Fibroblast of lung (primary cell): Measurements from ENCODE around the gene SFXN1. TPM values are rescaled to one million over a fixed set of nuclear protein-coding genes. Genes with fewer than 3 reads are reported as not detected.

Experiments used
- DNase-seq, 2 donors: peaks; one replicate each; pipeline versions ENCODE4 v3.0.0 to v3.0.0-alpha.2; 2010; ENCODE audit warnings: low read depth in 2 of 2
- H2AFZ ChIP-seq: 2 replicates; pipeline ENCODE4 v1.5.1; 2012; ENCODE audit warnings: low read length, control low read depth, inconsistent platforms
- H3K27ac ChIP-seq: 2 replicates; pipeline ENCODE4 v1.5.1; 2011; ENCODE audit warnings: low read length, control low read depth; ENCODE audit not compliant: insufficient read depth
- H3K27me3 ChIP-seq: 2 replicates; pipeline ENCODE4 v1.5.1; 2011; ENCODE audit warnings: mild to moderate bottlenecking, low read length; ENCODE audit not compliant: control insufficient read depth, insufficient read depth
- H3K36me3 ChIP-seq: 2 replicates; pipeline ENCODE4 v1.5.1; 2011; ENCODE audit warnings: low read length; ENCODE audit not compliant: control insufficient read depth, insufficient read depth
- H3K4me1 ChIP-seq: 2 replicates; pipeline ENCODE4 v1.5.1; 2011; ENCODE audit warnings: low read length; ENCODE audit not compliant: control insufficient read depth, insufficient read depth; ENCODE audit errors: extremely low read depth
- H3K4me2 ChIP-seq: 2 replicates; pipeline ENCODE4 v1.5.1; 2011; ENCODE audit warnings: low read length, control low read depth; ENCODE audit not compliant: insufficient read depth; ENCODE audit errors: extremely low read depth
- H3K4me3 ChIP-seq, 4 experiments: fragments of 200-600 bp in 1 of 4; sonication (generic) in 1 of 4; replicated peaks in 1 of 4; 2 replicates each; pipeline ENCODE4 v1.5.1; 2011 to 2016; ENCODE audit warnings: low read length in 4 of 4, low read depth in 3 of 4, mild to moderate bottlenecking in 3 of 4, control low read depth in 2 of 4, inconsistent platforms in 1 of 4, mixed read lengths in 1 of 4; ENCODE audit not compliant: insufficient read depth in 1 of 4; ENCODE audit errors: control extremely low read depth in 1 of 4
- H3K79me2 ChIP-seq: 2 replicates; pipeline ENCODE4 v1.5.1; 2012; ENCODE audit warnings: mild to moderate bottlenecking, low read length, inconsistent platforms; ENCODE audit not compliant: control insufficient read depth, insufficient read depth
- H3K9ac ChIP-seq: 2 replicates; pipeline ENCODE4 v1.5.1; 2011; ENCODE audit warnings: mild to moderate bottlenecking, low read length, control low read depth; ENCODE audit not compliant: insufficient read depth
- H3K9me3 ChIP-seq: 2 replicates; pipeline ENCODE4 v1.5.1; 2012; ENCODE audit warnings: low read depth, low read length; ENCODE audit not compliant: control insufficient read depth, insufficient read depth
- H4K20me1 ChIP-seq: 2 replicates; pipeline ENCODE4 v1.5.1; 2011; ENCODE audit warnings: low read length; ENCODE audit not compliant: control insufficient read depth, insufficient read depth; ENCODE audit errors: extremely low read depth
- CTCF ChIP-seq, 2 donors: IDR thresholded peaks in 1 of 2; conservative IDR thresholded peaks in 1 of 2; 1 replicate in 1 of 2; 2 replicates in 1 of 2; pipeline ENCODE4 v1.5.1; 2011 to 2012; ENCODE audit warnings: low read length in 2 of 2, control low read depth in 1 of 2, inconsistent platforms in 1 of 2, low read depth in 1 of 2, mild to moderate bottlenecking in 1 of 2
- EZH2 ChIP-seq: IDR thresholded peaks from 2 replicates; pipeline ENCODE4 v1.5.1; 2012; ENCODE audit warnings: low read length, control low read depth, mild to moderate bottlenecking; ENCODE audit errors: missing control alignments
- polyA plus RNA-seq, 2 donors: library from polyadenylated mRNA; depleted of rRNA in 1 of 2; stranded (reverse) in 1 of 2; unstranded in 1 of 2; fragments of >200 nt; gene quantifications; 2 replicates each; pipeline ENCODE4 v1.2.1, GENCODE V29; 2011 to 2012; ENCODE audit warnings: missing spikeins in 1 of 2
- total RNA-seq: library from RNA; depleted of rRNA; stranded (reverse); fragments of >200 nt; gene quantifications from 2 replicates; pipeline ENCODE4 v1.2.1, GENCODE V29; 2014

The SFXN1 gene
- total and polyA plus RNA-seq, 2 donors (not counting 1 experiment from before 2014, with no cell fraction given) = 58.3 to 125 TPM

GRCh38 chr5:175554296-175554695, 75.9 kb downstream of the SFXN1 start:
- TF ChIP-seq EZH2 (no peak), CTCF (conservative IDR thresholded peaks at IDR 0.05 in 1 of 2, IDR thresholded peaks at IDR 0.05 in 1 of 2; ENCODE audit: low read depth in 1 of 2, low read length in 2 of 2) (no peak)
- no peaks in the 10 kb centered on the region for H4K20me1 ChIP-seq
- H3K27ac ChIP-seq = no peak overlapping the region
- H3K9ac ChIP-seq = no peak overlapping the region
- no peak overlapping the region for H2AFZ ChIP-seq
- H3K27me3 ChIP-seq = no peaks in the 10 kb centered on the region
- no peaks in the 10 kb centered on the region for H3K9me3 ChIP-seq
- H3K4me1 ChIP-seq = no peaks in the 10 kb centered on the region
- no peak overlapping the region for H3K4me2 ChIP-seq
- no peaks in the 10 kb centered on the region for H3K79me2 ChIP-seq
- H3K36me3 ChIP-seq = no peaks in the 10 kb centered on the region
- H3K4me3 ChIP-seq = no peak overlapping the region
- DNase-seq = no peak

GRCh38 chr5:175555168-175555785, 76.9 kb downstream of the SFXN1 start:
- Histone ChIP-seq H3K36me3 (no peaks in the 10 kb centered on the region), H3K27me3 (no peaks in the 10 kb centered on the region), H3K79me2 (no peaks in the 10 kb centered on the region), H3K9ac (no peak overlapping the region), H3K4me2 (no peak overlapping the region), H3K4me1 (no peaks in the 10 kb centered on the region), H3K9me3 (no peaks in the 10 kb centered on the region), H4K20me1 (no peaks in the 10 kb centered on the region), H2AFZ (no peak overlapping the region), H3K27ac (no peak overlapping the region), H3K4me3 (no peak overlapping the region)
- no peak for DNase-seq
- TF ChIP-seq CTCF (conservative IDR thresholded peaks at IDR 0.05 in 1 of 2, IDR thresholded peaks at IDR 0.05 in 1 of 2; ENCODE audit: low read depth in 1 of 2, low read length in 2 of 2) (no peak), EZH2 (no peak)

- no peak for TF ChIP-seq EZH2
- no peak for TF ChIP-seq CTCF (conservative IDR thresholded peaks at IDR 0.05 in 1 of 2, IDR thresholded peaks at IDR 0.05 in 1 of 2; ENCODE audit: low read depth in 1 of 2, low read length in 2 of 2)
- no peaks in the 10 kb centered on the region for H3K36me3 ChIP-seq
- no peak for DNase-seq
- no peaks in the 10 kb centered on the region for H3K4me1 ChIP-seq
- H2AFZ ChIP-seq = no peak overlapping the region
- H3K4me2 ChIP-seq = no peak overlapping the region
- H3K9me3 ChIP-seq = no peaks in the 10 kb centered on the region
- no peaks in the 10 kb centered on the region for H3K27me3 ChIP-seq
- H4K20me1 ChIP-seq = no peaks in the 10 kb centered on the region
- H3K27ac ChIP-seq = no peak overlapping the region
- no peak overlapping the region for H3K9ac ChIP-seq
- H3K4me3 ChIP-seq = no peak overlapping the region
- H3K79me2 ChIP-seq = no peaks in the 10 kb centered on the region
Measured at GRCh38 chr5:175556794-175557193, 78.4 kb downstream of the SFXN1 start.
